Lung (tissue), 12 donors: ENCODE data around the gene ACTR5. TPM values are rescaled to one million over a fixed set of nuclear protein-coding genes. Genes with fewer than 3 reads are reported as not detected.

Experiments used
- ATAC-seq: fragments of 200-7000 bp; cut with Tn5 transposase; one replicate; pipeline ENCODE4 v1.9.1; 2020; ENCODE audit warnings: moderate number of reproducible peaks; ENCODE audit not compliant: insufficient read depth, low FRiP score
- DNase-seq, 3 donors: peaks; one replicate each; pipeline ENCODE4 v3.0.0-alpha.2; 2013 to 2017
- H3K27ac ChIP-seq, 2 donors: one replicate each; pipeline ENCODE4 v1.5.1; 2013; ENCODE audit warnings: mild to moderate bottlenecking in 2 of 2, moderate library complexity in 2 of 2, control low read depth in 1 of 2, inconsistent platforms in 1 of 2, low read depth in 1 of 2, low read length in 1 of 2
- H3K27me3 ChIP-seq, 3 donors: one replicate each; pipeline ENCODE4 v1.5.1; 2013; ENCODE audit warnings: low read length in 2 of 3; ENCODE audit not compliant: control insufficient read depth in 3 of 3, insufficient read depth in 3 of 3
- H3K36me3 ChIP-seq, 4 donors: one replicate each; pipeline ENCODE4 v1.5.1; 2013; ENCODE audit warnings: low read length in 4 of 4, mild to moderate bottlenecking in 1 of 4, moderate library complexity in 1 of 4; ENCODE audit not compliant: control insufficient read depth in 4 of 4, insufficient read depth in 4 of 4
- H3K4me1 ChIP-seq, 5 donors: one replicate each; pipeline ENCODE4 v1.5.1; 2013; ENCODE audit warnings: low read length in 5 of 5, mild to moderate bottlenecking in 2 of 5, moderate library complexity in 1 of 5; ENCODE audit not compliant: control insufficient read depth in 5 of 5, insufficient read depth in 5 of 5
- H3K4me3 ChIP-seq: one replicate; pipeline ENCODE4 v1.5.1; 2013; ENCODE audit warnings: mild to moderate bottlenecking, control low read depth, moderate library complexity
- H3K9ac ChIP-seq, 2 donors: one replicate each; pipeline ENCODE4 v1.5.1; 2013; ENCODE audit warnings: low read length in 2 of 2, control low read depth in 1 of 2; ENCODE audit not compliant: insufficient read depth in 1 of 2
- H3K9me3 ChIP-seq, 4 donors: one replicate each; pipeline ENCODE4 v1.5.1; 2013; ENCODE audit warnings: low read length in 3 of 4, mild to moderate bottlenecking in 1 of 4, moderate library complexity in 1 of 4; ENCODE audit not compliant: control insufficient read depth in 4 of 4, insufficient read depth in 3 of 4
- WGBS, 2 donors: extraction: QIAGEN DNeasy Blood & Tissue Kit; methylation state at CpG; one replicate each; pipeline ENCODE4 v1.1.7; 2013; 5-methylcytosine and 5-hydroxymethylcytosine counted together
- polyA plus RNA-seq, 2 donors: library from polyadenylated mRNA; stranded (reverse); fragments of 200-250 nt; gene quantifications; one replicate each; pipeline ENCODE4 v1.2.1, GENCODE V29; 2013
- total RNA-seq, 2 donors: library from RNA; depleted of rRNA in 1 of 2; stranded (reverse); fragments of >200 nt in 1 of 2; gene quantifications; one replicate each; pipeline ENCODE4 v1.2.1, GENCODE V29; 2014 to 2021
- TF ChIP-seq, protein P1 (sequence below): IDR thresholded peaks from 2 replicates; pipeline ENCODE4 v1.5.1; 2012; ENCODE audit warnings: mild to moderate bottlenecking; ENCODE audit errors: control extremely low read depth, extremely low read depth
- donor health status: control.
- donor health status: control.
- donor health status: Bipolar disorder and iron deficiency.
- donor health status: healthy.
- donor health status: DM: yes; HTN: yes; CAD: no.

The ACTR5 gene
- total and polyA plus RNA-seq, 4 donors: 5.3 to 9.5 (median 6.4) TPM

GRCh38 chr20:38714308-38714707, 34.0 kb upstream of the ACTR5 start:
- 31 to 32% methylated on average over 6 of the region's 6 CpGs for WGBS, 2 donors
- H3K27me3 ChIP-seq: peaks cover 0 to 33% (median 16%) of the 10 kb centered on the region in 3 donors

DNA sequence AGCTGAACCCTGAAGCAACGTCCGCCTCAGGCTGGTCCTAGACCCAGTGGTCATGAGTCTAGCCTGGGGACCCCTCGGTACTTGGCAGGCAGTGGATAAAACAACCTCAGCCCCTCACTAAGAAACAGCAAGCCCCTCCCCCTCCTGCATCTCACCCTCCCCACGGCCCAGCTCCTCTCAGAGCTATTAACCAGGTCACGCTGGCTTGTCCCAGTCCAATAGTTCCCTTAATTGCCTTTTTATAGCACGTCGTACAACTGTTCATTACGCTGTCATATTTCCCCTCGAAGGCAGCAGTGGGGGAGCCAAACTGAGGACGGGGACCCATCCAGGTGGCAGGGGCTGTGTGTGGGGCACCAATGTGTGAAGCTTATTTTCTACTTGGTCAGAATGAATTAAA, 32.6 kb upstream of the ACTR5 start:
- ATAC-seq: no peak
- H3K4me1 ChIP-seq: no peaks in the 10 kb centered on the region

More at GRCh38 chr20:38714308-38714707, 34.0 kb upstream of the ACTR5 start:
- Histone ChIP-seq H3K9me3 (peaks cover 0 to 2% (median 0%) of the 10 kb centered on the region in 4 donors), H3K27ac (no peak overlapping the region), H3K9ac (no peak overlapping the region), H3K36me3 (no peaks in the 10 kb centered on the region), H3K4me1 (no peaks in the 10 kb centered on the region), H3K4me3 (no peak overlapping the region)
- DNase-seq (no peak), ATAC-seq (no peak)
- TF ChIP-seq, protein P1, sequence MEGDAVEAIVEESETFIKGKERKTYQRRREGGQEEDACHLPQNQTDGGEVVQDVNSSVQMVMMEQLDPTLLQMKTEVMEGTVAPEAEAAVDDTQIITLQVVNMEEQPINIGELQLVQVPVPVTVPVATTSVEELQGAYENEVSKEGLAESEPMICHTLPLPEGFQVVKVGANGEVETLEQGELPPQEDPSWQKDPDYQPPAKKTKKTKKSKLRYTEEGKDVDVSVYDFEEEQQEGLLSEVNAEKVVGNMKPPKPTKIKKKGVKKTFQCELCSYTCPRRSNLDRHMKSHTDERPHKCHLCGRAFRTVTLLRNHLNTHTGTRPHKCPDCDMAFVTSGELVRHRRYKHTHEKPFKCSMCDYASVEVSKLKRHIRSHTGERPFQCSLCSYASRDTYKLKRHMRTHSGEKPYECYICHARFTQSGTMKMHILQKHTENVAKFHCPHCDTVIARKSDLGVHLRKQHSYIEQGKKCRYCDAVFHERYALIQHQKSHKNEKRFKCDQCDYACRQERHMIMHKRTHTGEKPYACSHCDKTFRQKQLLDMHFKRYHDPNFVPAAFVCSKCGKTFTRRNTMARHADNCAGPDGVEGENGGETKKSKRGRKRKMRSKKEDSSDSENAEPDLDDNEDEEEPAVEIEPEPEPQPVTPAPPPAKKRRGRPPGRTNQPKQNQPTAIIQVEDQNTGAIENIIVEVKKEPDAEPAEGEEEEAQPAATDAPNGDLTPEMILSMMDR: no peak

GRCh38 chr20:38722683-38723016, 25.6 kb upstream of the ACTR5 start:
- peaks cover 0 to 14% (median 0%) of the 10 kb centered on the region in 5 donors for H3K4me1 ChIP-seq
- H3K9ac ChIP-seq: no peak overlapping the region
- H3K36me3 ChIP-seq: no peaks in the 10 kb centered on the region
- ATAC-seq: no peak
- WGBS, 2 donors: 2 to 3% methylated on average over 7 of the region's 7 CpGs
- H3K27me3 ChIP-seq: peaks cover 35 to 98% (median 69%) of the 10 kb centered on the region in 3 donors
- H3K4me3 ChIP-seq: no peak overlapping the region
- no peak for DNase-seq
- H3K9me3 ChIP-seq: peaks cover 0 to 5% (median 0%) of the 10 kb centered on the region in 4 donors
- no peak overlapping the region for H3K27ac ChIP-seq
- TF ChIP-seq, protein P1: no peak

More for the DNA sequence above, 32.6 kb upstream of the ACTR5 start:
- 41 to 46% methylated on average over 10 of the region's 10 CpGs for WGBS, 2 donors
- DNase-seq: no peak
- TF ChIP-seq, protein P1: no peak
- Histone ChIP-seq H3K36me3 (no peaks in the 10 kb centered on the region), H3K9me3 (peaks cover 0 to 2% (median 0%) of the 10 kb centered on the region in 4 donors), H3K4me3 (no peak overlapping the region), H3K27ac (no peak overlapping the region), H3K9ac (no peak overlapping the region), H3K27me3 (peaks cover 0 to 47% (median 20%) of the 10 kb centered on the region in 3 donors)
